Heart left ventricle (tissue), 13 donors: ENCODE data around the gene EGR2.
"Not testable (repeated sequence)": the region's sequence is repeated elsewhere in the genome, so short reads cannot be mapped to it uniquely, and the experiment has no call there.

Experiments
- CTCF ChIP-seq, 12 donors: fragments of 200-600 bp; sonication (generic) in 4 of 12; IDR thresholded peaks; one replicate each; pipeline versions ENCODE4 v1.5.0 to v1.8.0; 2018 to 2022; ENCODE audit warnings: antibody characterized with exemption in 12 of 12, mild to moderate bottlenecking in 5 of 12
- POLR2A ChIP-seq, 2 donors: fragments of 450-650 bp; IDR thresholded peaks; one replicate each; pipeline ENCODE4 v1.6.1; 2017; ENCODE audit warnings: antibody characterized with exemption in 2 of 2, mild to moderate bottlenecking in 2 of 2, moderate library complexity in 2 of 2
- donor health status: ischemic (EF 13 %, LVEDD 7.1; RV severe dilation, severe dysfunction).
- donor health status: DM: no; HTN: yes; CAD: no.
- donor health status: DM: no; HTN: no; CAD: no.
- donor health status: ischemic (EF 25% LVEDD 6.9; RV normal size, moderate dysfunction).
- donor health status: ischemic (EF 25% LVEDD 5.7; RV mildly dilated, moderate dysfunction).
- donor health status: ischemic (EF 35%, LVEDD 5.7; RV mildly dilated, moderate dysfunction).
- donor health status: nonischemic (EF 11% LVEDD 7.7; RV severe dilation, severe dysfunction).
- donor health status: DM: yes; HTN: yes; CAD: no.
- donor health status: PGD.
- donor health status: ischemic (EF 29% LVEDD 5.4; RV normal size, mild dysfunction).
- donor health status: nonischemic (EF 23%, LVEDD 6.1; RV moderate dilation, normal function).

GRCh38 chr10:62784537-62784936 is 31.6 kb downstream of the EGR2 start:
- TF ChIP-seq CTCF, POLR2A (IDR thresholded peaks at IDR 0.05): not testable (repeated sequence)
